NCI-H345 treated with DMSO at 0.1 percent for 48 hours (cell line): ENCODE results near the gene UGT1A6.
"Not testable (repeated sequence)": the region's sequence is repeated elsewhere in the genome, so short reads cannot be mapped to it uniquely, and the experiment has no call there.

ENCODE experiments used
- DNase-seq: peaks from one replicate; lab custom pipeline; 2025; ENCODE audit not compliant: unreplicated experiment; lab: John Stamatoyannopoulos, UW

The UGT1A6 gene

GRCh38 chr2:233714121-233714520 is 21.4 kb downstream of the UGT1A6 start:
- DNase-seq: no peak

- DNase-seq: no peak
These were observed 25.9 kb downstream of the UGT1A6 start, which contains the start of gene UGT1A4 for GRCh38 chr2:233718552-233718951. TSS of gene UGT1A4 (plus strand) at chr2:233718736. CDS start at chr2:233718821, 85 bp downstream.

- no peak for DNase-seq
These were observed 36.1 kb downstream of the UGT1A6 start, which contains the start of gene UGT1A3 for GRCh38 chr2:233728723-233729301. TSS of gene UGT1A3 (plus strand) at chr2:233729042. CDS start at chr2:233729127, 85 bp downstream.

GRCh38 chr2:233736868-233737653 is 44.4 kb downstream of the UGT1A6 start:
- DNase-seq: not testable (repeated sequence)

- no peak for DNase-seq
These were observed 48.2 kb downstream of the UGT1A6 start for GRCh38 chr2:233740870-233741269.

GRCh38 chr2:233743464-233744259 is 51.0 kb downstream of the UGT1A6 start:
- no peak for DNase-seq

GRCh38 chr2:233745073-233745755 is 52.5 kb downstream of the UGT1A6 start:
- DNase-seq: no peak

- DNase-seq: not testable (repeated sequence)
These were observed 53.1 kb downstream of the UGT1A6 start for GRCh38 chr2:233745838-233746237.

GRCh38 chr2:233746475-233747282 is 54.0 kb downstream of the UGT1A6 start:
- no peak for DNase-seq

GRCh38 chr2:233747283-233747544 is 54.5 kb downstream of the UGT1A6 start:
- no peak for DNase-seq

GRCh38 chr2:233750689-233751088 is 58.0 kb downstream of the UGT1A6 start:
- not testable (repeated sequence) for DNase-seq

- DNase-seq: not testable (repeated sequence)
These were observed 58.7 kb downstream of the UGT1A6 start for GRCh38 chr2:233751212-233752009.

GRCh38 chr2:233754872-233755611 is 62.4 kb downstream of the UGT1A6 start:
- DNase-seq: no peak

GRCh38 chr2:233756429-233757081 is 63.9 kb downstream of the UGT1A6 start:
- DNase-seq: no peak

- DNase-seq: no peak
These were observed 65.5 kb downstream of the UGT1A6 start for GRCh38 chr2:233758141-233758540.

GRCh38 chr2:233758849-233759248 is 66.2 kb downstream of the UGT1A6 start:
- no peak for DNase-seq

GRCh38 chr2:233760043-233760442 is 67.4 kb downstream of the UGT1A6 start, which contains the start of gene UGT1A1:
TSS of gene UGT1A1 (plus strand) at chr2:233760270. CDS start at chr2:233760288, 18 bp downstream.
- DNase-seq: no peak

- no peak for DNase-seq
These were observed 68.5 kb downstream of the UGT1A6 start for GRCh38 chr2:233761040-233761769.
